GM12864 (cell line): Measurements from ENCODE around the gene EGF.
"Not testable (repeated sequence)": the region's sequence is repeated elsewhere in the genome, so short reads cannot be mapped to it uniquely, and the experiment has no call there.

Experiments
- DNase-seq: peaks from one replicate; pipeline ENCODE4 v3.0.0-alpha.2; 2011; ENCODE audit warnings: low read depth
- H3K4me3 ChIP-seq: 2 replicates; pipeline ENCODE4 v1.5.1; 2011; ENCODE audit warnings: mild to moderate bottlenecking, low read depth, low read length, control low read depth
- CTCF ChIP-seq: IDR thresholded peaks from 2 replicates; pipeline ENCODE4 v1.5.1; 2011; ENCODE audit warnings: low read depth, mild to moderate bottlenecking, moderate library complexity, low read length, control low read depth, inconsistent platforms; ENCODE audit errors: missing control alignments

The EGF gene

DNA sequence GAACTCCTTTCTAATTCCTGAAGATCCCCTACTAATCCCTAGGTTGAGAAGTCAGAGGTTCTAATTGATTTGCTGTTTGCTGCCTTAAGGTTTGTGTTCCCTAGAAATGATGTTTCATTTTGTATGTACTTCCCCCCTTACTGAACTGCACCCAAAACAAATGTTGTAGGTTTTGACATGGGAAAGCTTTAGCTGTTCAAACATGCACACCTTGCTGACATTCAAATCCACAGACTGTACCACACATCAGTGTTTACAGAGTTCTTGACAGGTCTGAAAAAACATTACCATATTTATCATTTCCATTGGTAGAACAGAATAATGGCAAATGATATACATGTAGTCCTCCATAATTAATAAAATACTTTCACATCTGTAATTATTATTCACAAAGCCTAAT, 18.2 kb downstream of the EGF start:
- H3K4me3 ChIP-seq: no peak overlapping the region
- no peak for DNase-seq
- no peak for TF ChIP-seq CTCF

- no peak for TF ChIP-seq CTCF
- H3K4me3 ChIP-seq: no peak overlapping the region
- no peak for DNase-seq
These were observed 18.6 kb downstream of the EGF start for GRCh38 chr4:109931318-109931717.

DNA sequence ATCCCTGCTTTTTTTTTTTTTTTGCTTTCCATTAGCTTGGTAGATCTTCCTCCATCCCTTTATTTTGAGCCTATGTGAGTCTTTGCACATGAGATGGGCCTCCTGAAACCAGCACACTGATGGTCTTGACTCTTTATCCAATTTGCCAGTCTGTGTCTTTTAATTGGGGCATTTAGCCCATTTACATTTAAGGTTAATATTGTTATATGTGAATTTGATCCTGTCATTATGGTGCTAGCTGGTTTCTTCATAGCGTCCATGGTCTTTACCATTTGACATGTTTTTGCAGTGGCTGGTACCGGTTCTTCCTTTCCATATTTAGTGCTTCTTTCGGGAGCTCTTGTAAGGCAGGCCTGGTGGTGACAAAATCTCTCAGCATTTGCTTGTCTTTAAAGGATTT, 24.7 kb downstream of the EGF start:
- H3K4me3 ChIP-seq, DNase-seq: not testable (repeated sequence)

DNA sequence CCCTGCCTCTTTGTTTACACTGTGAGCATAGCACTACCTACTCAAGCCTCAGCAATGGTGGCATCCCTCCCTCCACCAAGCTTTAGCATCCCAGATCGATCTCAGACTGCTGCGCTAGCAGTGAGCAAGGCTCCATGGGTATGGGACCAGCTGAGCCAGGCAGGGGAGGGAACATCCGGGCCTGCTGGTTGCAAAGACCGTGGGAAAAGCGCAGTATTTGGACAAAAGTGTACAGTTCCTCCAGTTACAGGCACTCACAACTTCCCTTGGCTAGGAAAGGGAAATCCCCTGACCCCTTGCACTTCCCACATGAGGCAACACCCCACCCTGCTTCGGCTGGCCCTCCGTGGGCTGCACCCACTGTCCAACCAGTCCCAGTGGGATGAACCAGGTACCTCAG, 26.5 kb downstream of the EGF start:
- no peak for DNase-seq

DNA sequence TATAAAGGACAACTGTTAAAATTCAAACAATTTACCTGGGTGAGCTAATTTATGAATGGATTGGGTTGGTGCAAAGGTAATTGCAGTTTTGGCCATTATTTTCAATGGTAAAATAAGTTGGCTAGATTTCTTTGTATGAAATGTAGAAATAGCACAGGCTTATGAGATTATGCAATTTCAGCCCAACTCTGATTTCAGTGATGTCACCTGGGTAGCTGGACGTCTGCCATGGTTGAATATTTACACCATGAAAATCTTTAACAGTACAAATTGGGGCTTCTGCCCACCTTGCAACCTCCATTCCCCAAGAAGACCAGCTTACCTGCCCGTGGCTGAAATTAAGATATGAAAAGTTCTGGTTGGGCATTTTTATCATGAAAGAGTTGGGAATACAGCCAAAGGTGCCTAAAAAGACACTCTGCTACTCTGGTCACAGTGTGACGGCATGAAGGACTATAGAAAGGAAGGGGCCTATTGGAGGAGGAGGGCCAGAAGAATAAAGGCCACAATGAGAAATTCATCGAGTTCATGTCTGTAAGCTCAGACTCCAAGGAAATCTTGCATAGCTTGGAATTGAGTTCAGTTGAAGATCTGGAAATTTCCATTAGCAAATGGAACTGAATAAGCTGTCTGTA, 29.7 kb downstream of the EGF start:
- DNase-seq: no peak
- no peak for TF ChIP-seq CTCF
- H3K4me3 ChIP-seq: no peak overlapping the region

More for the DNA sequence above, 26.5 kb downstream of the EGF start:
- TF ChIP-seq CTCF: no peak
- no peak overlapping the region for H3K4me3 ChIP-seq

DNA sequence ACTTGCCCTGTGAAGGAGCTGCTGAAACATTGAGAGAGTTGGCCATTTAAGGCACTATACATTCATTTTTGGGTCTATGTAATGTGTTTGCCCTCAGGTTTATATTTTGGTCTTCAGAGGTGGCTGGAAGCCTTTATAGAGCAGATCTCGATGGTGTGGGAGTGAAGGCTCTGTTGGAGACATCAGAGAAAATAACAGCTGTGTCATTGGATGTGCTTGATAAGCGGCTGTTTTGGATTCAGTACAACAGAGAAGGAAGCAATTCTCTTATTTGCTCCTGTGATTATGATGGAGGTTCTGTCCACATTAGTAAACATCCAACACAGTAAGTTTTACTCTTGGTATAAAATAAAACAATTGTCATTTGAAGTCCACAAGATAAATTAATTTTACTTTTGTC, 31.1 kb downstream of the EGF start:
- no peak for TF ChIP-seq CTCF
- DNase-seq: no peak
- no peak overlapping the region for H3K4me3 ChIP-seq

DNA sequence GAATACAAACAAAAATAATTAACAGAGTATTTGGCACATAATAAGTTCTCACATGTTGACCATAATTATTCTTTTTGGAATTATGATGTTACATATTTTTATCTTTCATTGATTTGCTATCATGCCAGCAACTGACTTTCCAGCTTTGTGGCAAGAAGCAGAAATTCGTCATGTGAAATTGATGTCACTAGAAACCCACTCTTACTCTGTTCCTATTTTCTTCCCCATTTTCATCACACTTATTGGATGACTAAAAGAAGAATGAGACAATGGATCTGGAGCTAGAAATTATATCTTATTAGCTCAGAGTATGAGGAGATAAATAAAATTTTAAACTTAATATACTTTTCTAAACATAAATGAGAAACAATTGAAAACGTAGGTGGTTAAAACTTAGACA, 31.9 kb downstream of the EGF start:
- no peak overlapping the region for H3K4me3 ChIP-seq
- TF ChIP-seq CTCF: no peak
- no peak for DNase-seq
